OCI-LY3 (cell line): ENCODE results near the gene RABGAP1.

Experiments used
- H2AFZ ChIP-seq: fragments of 200-600, 300-600 bp; shearing (Covaris generic); 2 replicates; pipeline ENCODE4 v1.6.0; 2014; ENCODE audit warnings: antibody characterized with exemption, low read depth, low read length
- H3K27ac ChIP-seq: fragments of 200-600, 300-600 bp; sonication (generic); 2 replicates; pipeline ENCODE4 v1.5.1; 2014; ENCODE audit warnings: mild to moderate bottlenecking, low read length, moderate library complexity, mixed read lengths
- H3K27me3 ChIP-seq: fragments of 200-600, 300-600 bp; sonication (generic); 2 replicates; pipeline ENCODE4 v1.6.1; 2014; ENCODE audit warnings: low read depth, low read length, mixed read lengths
- H3K36me3 ChIP-seq: fragments of 200-600, 300-600 bp; sonication (generic); replicated peaks from 2 replicates; pipeline ENCODE3; 2014; ENCODE audit warnings: low read depth, low read length, mixed read lengths
- H3K4me1 ChIP-seq: fragments of 300-600, 200-600 bp; sonication (generic); 2 replicates; pipeline ENCODE4 v1.6.1; 2014; ENCODE audit warnings: low read length, mixed read lengths
- H3K4me2 ChIP-seq: fragments of 200-600, 300-600 bp; sonication (generic); 2 replicates; pipeline ENCODE4 v1.6.1; 2014; ENCODE audit warnings: low read length, mixed read lengths
- H3K4me3 ChIP-seq: fragments of 300-600, 200-600 bp; sonication (generic); 2 replicates; pipeline ENCODE4 v1.5.1; 2014; ENCODE audit warnings: antibody characterized with exemption, mild to moderate bottlenecking, low read length, moderate library complexity
- H3K79me2 ChIP-seq: fragments of 300-600, 200-600 bp; shearing (Covaris generic); 2 replicates; pipeline ENCODE4 v1.6.1; 2014; ENCODE audit warnings: mild to moderate bottlenecking, low read length, mixed read lengths
- H3K9ac ChIP-seq: fragments of 300-600, 200-600 bp; shearing (Covaris generic); 2 replicates; pipeline ENCODE4 v1.6.0; 2014; ENCODE audit warnings: mild to moderate bottlenecking, low read length, moderate library complexity
- H3K9me3 ChIP-seq: fragments of 200-600, 300-600 bp; shearing (Covaris generic); 2 replicates; pipeline ENCODE4 v1.6.1; 2014; ENCODE audit warnings: low read length, mixed read lengths; ENCODE audit not compliant: insufficient read depth
- H4K20me1 ChIP-seq: fragments of 200-600, 300-600 bp; sonication (generic); 2 replicates; pipeline ENCODE4 v1.6.1; 2016; ENCODE audit warnings: low read length, mixed read lengths; ENCODE audit not compliant: insufficient read depth
- EZH2phosphoT487 ChIP-seq: fragments of 200-600 bp; shearing (Covaris generic); IDR thresholded peaks from 2 replicates; pipeline ENCODE4 v1.6.1; 2018; ENCODE audit warnings: antibody characterized with exemption, mixed run types, low read depth
- TF ChIP-seq, protein P1 (sequence below): fragments of 200-600, 300-600 bp; sonication (generic); IDR thresholded peaks from 2 replicates; pipeline ENCODE4 v1.5.1; 2014; ENCODE audit warnings: antibody characterized with exemption, low read length, low read depth

RABGAP1 gene

DNA sequence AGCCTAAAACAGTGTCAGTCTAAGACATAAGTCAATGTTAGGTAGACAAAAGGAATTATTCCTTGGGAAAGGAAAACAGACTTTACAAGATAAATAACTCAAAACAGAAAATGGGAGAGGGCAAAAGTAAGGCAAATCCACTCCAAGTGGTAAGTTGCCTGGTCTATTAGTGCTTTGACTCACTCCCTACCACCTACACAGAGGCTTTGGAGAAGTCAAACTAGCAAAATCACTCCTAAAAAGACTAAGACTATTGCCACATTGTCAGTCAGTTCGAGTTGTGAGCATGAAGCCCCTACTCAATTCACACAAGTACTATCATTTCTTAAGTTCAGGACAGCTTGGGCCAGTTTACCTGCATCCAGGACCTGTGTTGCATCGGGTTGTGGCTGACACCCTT, 22.5 kb upstream of the RABGAP1 start:
- no peaks in the 10 kb centered on the region for H4K20me1 ChIP-seq
- H2AFZ ChIP-seq, result no peak overlapping the region
- peaks cover 15% of the 10 kb centered on the region for H3K79me2 ChIP-seq
- H3K27me3 ChIP-seq, result no peaks in the 10 kb centered on the region
- TF ChIP-seq, protein P1, sequence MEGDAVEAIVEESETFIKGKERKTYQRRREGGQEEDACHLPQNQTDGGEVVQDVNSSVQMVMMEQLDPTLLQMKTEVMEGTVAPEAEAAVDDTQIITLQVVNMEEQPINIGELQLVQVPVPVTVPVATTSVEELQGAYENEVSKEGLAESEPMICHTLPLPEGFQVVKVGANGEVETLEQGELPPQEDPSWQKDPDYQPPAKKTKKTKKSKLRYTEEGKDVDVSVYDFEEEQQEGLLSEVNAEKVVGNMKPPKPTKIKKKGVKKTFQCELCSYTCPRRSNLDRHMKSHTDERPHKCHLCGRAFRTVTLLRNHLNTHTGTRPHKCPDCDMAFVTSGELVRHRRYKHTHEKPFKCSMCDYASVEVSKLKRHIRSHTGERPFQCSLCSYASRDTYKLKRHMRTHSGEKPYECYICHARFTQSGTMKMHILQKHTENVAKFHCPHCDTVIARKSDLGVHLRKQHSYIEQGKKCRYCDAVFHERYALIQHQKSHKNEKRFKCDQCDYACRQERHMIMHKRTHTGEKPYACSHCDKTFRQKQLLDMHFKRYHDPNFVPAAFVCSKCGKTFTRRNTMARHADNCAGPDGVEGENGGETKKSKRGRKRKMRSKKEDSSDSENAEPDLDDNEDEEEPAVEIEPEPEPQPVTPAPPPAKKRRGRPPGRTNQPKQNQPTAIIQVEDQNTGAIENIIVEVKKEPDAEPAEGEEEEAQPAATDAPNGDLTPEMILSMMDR, result no peak
- TF ChIP-seq EZH2phosphoT487, result no peak
- no peak overlapping the region for H3K9ac ChIP-seq
- H3K27ac ChIP-seq, result no peak overlapping the region
- H3K4me2 ChIP-seq, result no peak overlapping the region
- H3K4me3 ChIP-seq, result no peak overlapping the region
- H3K4me1 ChIP-seq, result peaks cover 4% of the 10 kb centered on the region
- peaks cover 13% of the 10 kb centered on the region for H3K36me3 ChIP-seq
- H3K9me3 ChIP-seq, result no peaks in the 10 kb centered on the region

DNA sequence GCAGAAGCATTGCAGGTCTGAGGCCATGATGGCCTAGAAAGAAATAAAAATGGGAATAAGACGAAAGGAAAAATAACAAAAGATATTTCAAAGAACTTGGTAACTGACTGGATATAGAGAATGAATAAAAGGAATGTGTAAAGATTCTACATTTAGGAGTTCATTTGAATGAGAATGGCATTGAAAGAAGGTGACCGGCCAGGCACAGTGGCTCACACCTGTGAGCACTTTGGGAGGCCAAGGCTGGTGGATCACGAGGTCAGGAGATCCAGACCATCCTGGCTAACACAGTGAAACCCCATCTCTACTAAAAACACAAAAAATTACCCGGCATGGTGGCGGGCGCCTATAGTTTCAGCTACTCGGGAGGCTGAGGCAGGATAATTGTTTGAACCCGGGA, 18.1 kb upstream of the RABGAP1 start:
- no peaks in the 10 kb centered on the region for H4K20me1 ChIP-seq
- H3K4me1 ChIP-seq, result peaks cover 12% of the 10 kb centered on the region
- no peak for TF ChIP-seq EZH2phosphoT487
- TF ChIP-seq, protein P1, result no peak
- no peak overlapping the region for H3K4me3 ChIP-seq
- H3K27me3 ChIP-seq, result no peaks in the 10 kb centered on the region
- no peak overlapping the region for H3K4me2 ChIP-seq
- no peak overlapping the region for H2AFZ ChIP-seq
- H3K36me3 ChIP-seq, result peaks cover 15% of the 10 kb centered on the region
- H3K9ac ChIP-seq, result no peak overlapping the region
- H3K79me2 ChIP-seq, result peaks cover 35% of the 10 kb centered on the region
- H3K27ac ChIP-seq, result no peak overlapping the region
- no peaks in the 10 kb centered on the region; the same call in 1 of the 2 replicates for H3K9me3 ChIP-seq

DNA sequence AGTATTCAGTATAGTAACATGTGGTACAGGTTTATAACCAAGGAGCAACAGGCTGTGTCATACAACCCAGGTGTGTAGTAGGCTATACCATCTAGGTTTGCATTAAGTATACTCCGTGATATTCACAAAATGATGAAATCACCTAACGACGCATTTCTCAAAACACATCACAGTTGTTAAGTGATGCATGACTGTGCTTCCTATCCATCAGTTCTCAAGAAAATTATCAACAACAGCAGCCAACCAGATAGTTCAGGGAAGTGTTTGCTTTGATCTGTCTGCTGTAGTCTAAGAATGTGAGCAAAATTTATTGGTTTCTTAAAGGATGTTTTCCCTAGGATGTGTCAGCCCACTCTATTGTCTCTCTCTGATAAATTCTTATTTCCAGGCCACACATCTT, 16.9 kb upstream of the RABGAP1 start:
- Histone ChIP-seq H2AFZ (no peak overlapping the region), H3K79me2 (peaks cover 44% of the 10 kb centered on the region), H4K20me1 (no peaks in the 10 kb centered on the region), H3K27ac (no peak overlapping the region), H3K4me3 (no peak overlapping the region), H3K9me3 (no peaks in the 10 kb centered on the region; the same call in 1 of the 2 replicates), H3K27me3 (no peaks in the 10 kb centered on the region), H3K9ac (no peak overlapping the region), H3K4me1 (peaks cover 12% of the 10 kb centered on the region), H3K4me2 (no peak overlapping the region), H3K36me3 (peaks cover 13% of the 10 kb centered on the region)
- TF ChIP-seq, protein P1, result no peak
- no peak for TF ChIP-seq EZH2phosphoT487

DNA sequence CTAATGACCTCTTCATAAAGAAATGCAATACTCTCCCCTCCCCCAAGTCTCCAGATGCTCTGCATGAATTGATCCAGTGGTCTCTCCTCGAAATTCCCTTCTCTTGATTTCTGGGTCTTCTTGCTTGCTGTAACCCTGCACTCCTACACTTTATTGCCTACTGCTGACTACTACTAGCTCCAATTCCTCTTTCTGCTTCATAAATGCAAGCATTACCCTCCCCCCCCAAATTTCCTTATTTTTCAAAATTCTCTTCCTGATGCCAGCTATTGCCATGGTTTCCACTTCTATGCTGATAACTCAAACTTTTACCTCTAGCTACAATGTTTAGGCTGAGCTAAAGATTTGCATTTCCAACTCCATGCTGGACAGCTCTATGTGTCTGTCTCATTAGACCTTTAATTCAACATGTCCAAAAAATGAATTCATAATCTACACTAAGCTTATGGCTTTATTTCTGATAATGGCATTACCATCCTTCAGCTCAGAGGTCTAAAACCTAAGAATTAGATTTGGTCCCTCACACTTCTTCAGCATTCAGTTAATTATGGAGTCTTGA, 10.9 kb upstream of the RABGAP1 start:
- TF ChIP-seq, protein P1, result no peak
- TF ChIP-seq EZH2phosphoT487, result no peak
- Histone ChIP-seq H3K9ac (no peak overlapping the region), H3K36me3 (peaks cover 6% of the 10 kb centered on the region), H2AFZ (no peak overlapping the region), H3K27ac (no peak overlapping the region), H3K79me2 (peaks cover 78% of the 10 kb centered on the region), H3K4me3 (peak overlapping the region; percentile 94), H3K9me3 (no peaks in the 10 kb centered on the region; the same call in 1 of the 2 replicates), H3K27me3 (no peaks in the 10 kb centered on the region), H3K4me2 (peak overlapping the region; percentile 76), H3K4me1 (peaks cover 18% of the 10 kb centered on the region), H4K20me1 (no peaks in the 10 kb centered on the region)
